Loucy (cell line): Measurements from ENCODE around the gene SCN10A.

Experiments used
- H2AFZ ChIP-seq: fragments of 200-600 bp; sonication (generic); 2 replicates; pipeline ENCODE4 v1.6.0; 2016; ENCODE audit warnings: antibody characterized with exemption, mild to moderate bottlenecking, low read length, moderate library complexity
- H3F3A ChIP-seq: fragments of 200-600 bp; 2 replicates; pipeline ENCODE4 v1.6.0; 2016; ENCODE audit warnings: antibody characterized with exemption, low read depth, mild to moderate bottlenecking
- H3K27me3 ChIP-seq: fragments of 200-600 bp; sonication (generic); 2 replicates; pipeline ENCODE4 v1.6.1; 2014; ENCODE audit warnings: low read length, mild to moderate bottlenecking; ENCODE audit not compliant: insufficient read depth, poor library complexity, severe bottlenecking
- H3K36me3 ChIP-seq: fragments of 200-600 bp; sonication (generic); 2 replicates; pipeline ENCODE4 v1.6.1; 2016; ENCODE audit warnings: low read length; ENCODE audit not compliant: insufficient read depth
- H3K4me1 ChIP-seq: fragments of 200-600 bp; sonication (generic); 2 replicates; pipeline ENCODE4 v1.5.1; 2014; ENCODE audit warnings: low read length, mild to moderate bottlenecking; ENCODE audit not compliant: insufficient read depth, poor library complexity, severe bottlenecking
- H3K4me2 ChIP-seq: fragments of 200-600 bp; sonication (generic); 2 replicates; pipeline ENCODE4 v1.6.0; 2014; ENCODE audit warnings: antibody characterized with exemption, low read length, low read depth, mild to moderate bottlenecking; ENCODE audit not compliant: poor library complexity, severe bottlenecking
- H3K4me3 ChIP-seq: fragments of 200-600 bp; sonication (generic); 2 replicates; pipeline ENCODE4 v1.5.1; 2014; ENCODE audit warnings: low read length, mild to moderate bottlenecking, mixed read lengths; ENCODE audit not compliant: poor library complexity, severe bottlenecking
- H3K79me2 ChIP-seq: fragments of 200-600 bp; sonication (generic); 2 replicates; pipeline ENCODE4 v1.6.1; 2014; ENCODE audit warnings: low read length; ENCODE audit not compliant: insufficient read depth
- H3K9ac ChIP-seq: fragments of 200-600 bp; sonication (generic); 2 replicates; pipeline ENCODE4 v1.6.0; 2014; ENCODE audit warnings: mild to moderate bottlenecking, low read depth, low read length, moderate library complexity; ENCODE audit not compliant: poor library complexity, severe bottlenecking
- H3K9me2 ChIP-seq: fragments of 200-600 bp; sonication (generic); replicated peaks from 2 replicates; pipeline ENCODE4 v1.6.1; 2016; ENCODE audit warnings: low read depth, low read length, mixed read lengths
- H3K9me3 ChIP-seq: fragments of 200-600 bp; sonication (generic); 2 replicates; pipeline ENCODE4 v1.6.1; 2014; ENCODE audit warnings: mild to moderate bottlenecking, antibody characterized with exemption, low read length, low read depth; ENCODE audit not compliant: insufficient read depth
- H4K20me1 ChIP-seq: fragments of 200-600 bp; sonication (generic); 2 replicates; pipeline ENCODE4 v1.6.0; 2014; ENCODE audit warnings: antibody characterized with exemption, low read length, mild to moderate bottlenecking; ENCODE audit not compliant: insufficient read depth, poor library complexity, severe bottlenecking
- EZH2phosphoT487 ChIP-seq: fragments of 200-600 bp; IDR thresholded peaks from 2 replicates; pipeline ENCODE4 v1.6.1; 2018; ENCODE audit warnings: antibody characterized with exemption, mild to moderate bottlenecking, moderate library complexity, borderline replicate concordance
- TF ChIP-seq, protein P1 (sequence below): fragments of 200-600 bp; sonication (generic); conservative IDR thresholded peaks from 2 replicates; pipeline ENCODE4 v1.5.1; 2014; ENCODE audit warnings: mild to moderate bottlenecking, antibody characterized with exemption, low read length

Gene SCN10A

DNA sequence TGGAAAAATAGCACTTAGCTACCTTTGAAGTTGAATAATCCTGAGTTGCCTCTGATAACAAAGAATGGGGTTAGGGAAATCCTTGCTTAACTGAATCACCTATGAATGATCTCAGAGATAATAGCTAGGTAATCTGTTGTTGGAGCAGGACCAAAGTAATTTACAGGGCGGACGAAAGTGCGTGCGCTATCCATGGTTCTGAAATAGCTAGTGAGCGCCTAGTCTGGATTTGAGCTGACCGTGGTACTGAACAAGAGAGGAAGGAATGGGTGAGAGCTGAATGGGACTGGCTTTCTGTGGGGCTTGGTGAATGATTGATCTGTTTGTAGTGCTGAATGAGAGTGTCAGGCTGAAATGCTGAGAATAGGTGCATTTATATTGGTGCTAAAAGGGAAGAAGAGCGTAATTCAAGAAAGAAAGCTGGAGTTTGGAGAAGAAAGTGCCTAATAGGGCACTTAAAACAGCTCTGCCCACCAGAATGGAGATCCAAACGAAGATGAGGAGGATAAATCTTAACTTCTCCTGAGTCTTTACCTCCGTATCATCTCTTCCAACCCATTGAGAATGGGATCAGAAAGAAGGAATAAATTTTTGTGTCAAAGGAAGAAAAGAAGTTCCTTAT, 10.1 kb downstream of the SCN10A start:
- no peaks in the 10 kb centered on the region for H3F3A ChIP-seq
- no peaks in the 10 kb centered on the region for H3K36me3 ChIP-seq
- H3K4me3 ChIP-seq = no peak overlapping the region
- TF ChIP-seq, protein P1, sequence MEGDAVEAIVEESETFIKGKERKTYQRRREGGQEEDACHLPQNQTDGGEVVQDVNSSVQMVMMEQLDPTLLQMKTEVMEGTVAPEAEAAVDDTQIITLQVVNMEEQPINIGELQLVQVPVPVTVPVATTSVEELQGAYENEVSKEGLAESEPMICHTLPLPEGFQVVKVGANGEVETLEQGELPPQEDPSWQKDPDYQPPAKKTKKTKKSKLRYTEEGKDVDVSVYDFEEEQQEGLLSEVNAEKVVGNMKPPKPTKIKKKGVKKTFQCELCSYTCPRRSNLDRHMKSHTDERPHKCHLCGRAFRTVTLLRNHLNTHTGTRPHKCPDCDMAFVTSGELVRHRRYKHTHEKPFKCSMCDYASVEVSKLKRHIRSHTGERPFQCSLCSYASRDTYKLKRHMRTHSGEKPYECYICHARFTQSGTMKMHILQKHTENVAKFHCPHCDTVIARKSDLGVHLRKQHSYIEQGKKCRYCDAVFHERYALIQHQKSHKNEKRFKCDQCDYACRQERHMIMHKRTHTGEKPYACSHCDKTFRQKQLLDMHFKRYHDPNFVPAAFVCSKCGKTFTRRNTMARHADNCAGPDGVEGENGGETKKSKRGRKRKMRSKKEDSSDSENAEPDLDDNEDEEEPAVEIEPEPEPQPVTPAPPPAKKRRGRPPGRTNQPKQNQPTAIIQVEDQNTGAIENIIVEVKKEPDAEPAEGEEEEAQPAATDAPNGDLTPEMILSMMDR = no peak
- TF ChIP-seq EZH2phosphoT487 = no peak
- H3K9me2 ChIP-seq = no peaks in the 10 kb centered on the region
- no peak overlapping the region for H2AFZ ChIP-seq
- no peaks in the 10 kb centered on the region for H3K9me3 ChIP-seq
- H3K4me1 ChIP-seq = no peaks in the 10 kb centered on the region
- no peak overlapping the region for H3K9ac ChIP-seq
- no peaks in the 10 kb centered on the region for H3K27me3 ChIP-seq
- no peaks in the 10 kb centered on the region for H3K79me2 ChIP-seq
- no peaks in the 10 kb centered on the region for H4K20me1 ChIP-seq
- H3K4me2 ChIP-seq = no peak overlapping the region

DNA sequence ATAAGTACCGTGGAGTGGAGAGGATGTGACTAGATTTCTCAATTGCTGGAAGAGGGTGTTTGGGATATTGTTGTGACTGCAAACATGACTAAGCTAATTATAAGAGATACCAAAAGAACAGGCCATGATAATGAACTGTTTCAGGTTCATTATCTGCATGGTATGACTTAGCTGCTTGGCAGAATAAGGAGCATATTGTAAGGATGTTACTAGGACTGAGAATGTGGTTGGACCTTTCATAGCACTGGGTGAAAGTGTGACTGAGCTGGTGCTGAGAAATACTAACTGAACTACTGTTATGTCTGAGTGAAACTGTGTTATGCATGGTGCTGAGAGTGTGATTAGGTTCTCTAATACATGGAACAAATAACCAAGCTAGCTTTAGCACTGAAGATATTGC, 11.0 kb downstream of the SCN10A start:
- no peak overlapping the region for H3K4me3 ChIP-seq
- H2AFZ ChIP-seq = no peak overlapping the region
- TF ChIP-seq EZH2phosphoT487 = no peak
- TF ChIP-seq, protein P1 = no peak
- no peaks in the 10 kb centered on the region for H3K4me1 ChIP-seq
- no peaks in the 10 kb centered on the region for H4K20me1 ChIP-seq
- no peak overlapping the region for H3K4me2 ChIP-seq
- H3K36me3 ChIP-seq = no peaks in the 10 kb centered on the region
- H3K79me2 ChIP-seq = no peaks in the 10 kb centered on the region
- H3K9me2 ChIP-seq = no peaks in the 10 kb centered on the region
- no peak overlapping the region for H3K9ac ChIP-seq
- H3K27me3 ChIP-seq = no peaks in the 10 kb centered on the region
- no peaks in the 10 kb centered on the region for H3K9me3 ChIP-seq
- H3F3A ChIP-seq = no peaks in the 10 kb centered on the region

DNA sequence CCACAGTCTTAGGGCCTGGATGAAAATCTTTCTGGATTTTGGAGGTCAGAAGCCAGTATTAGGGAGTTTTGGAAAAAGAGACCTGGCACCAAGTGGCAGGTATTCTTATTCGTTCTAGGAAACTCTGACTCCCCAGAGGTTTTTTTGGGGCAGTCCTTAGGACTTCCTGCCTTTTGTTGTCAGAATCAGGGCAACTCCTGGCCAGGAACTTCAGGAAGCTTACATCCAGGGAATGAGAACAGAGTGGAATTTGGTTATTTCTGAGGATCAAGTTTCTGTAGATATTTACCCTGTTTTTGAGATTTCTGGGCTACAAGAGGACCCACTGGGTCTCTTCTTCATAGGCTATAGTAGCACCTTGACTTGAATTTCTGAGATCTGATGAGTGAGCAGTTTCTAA, 15.5 kb downstream of the SCN10A start:
- H3K27me3 ChIP-seq = no peaks in the 10 kb centered on the region
- H3K4me2 ChIP-seq = no peak overlapping the region
- no peaks in the 10 kb centered on the region for H3K79me2 ChIP-seq
- no peaks in the 10 kb centered on the region for H3K4me1 ChIP-seq
- no peak overlapping the region for H3K9ac ChIP-seq
- no peaks in the 10 kb centered on the region for H3F3A ChIP-seq
- H3K9me3 ChIP-seq = no peaks in the 10 kb centered on the region
- no peak overlapping the region for H2AFZ ChIP-seq
- TF ChIP-seq EZH2phosphoT487 = no peak
- TF ChIP-seq, protein P1 = no peak
- no peaks in the 10 kb centered on the region for H3K36me3 ChIP-seq
- no peaks in the 10 kb centered on the region for H4K20me1 ChIP-seq
- no peak overlapping the region for H3K4me3 ChIP-seq
- no peaks in the 10 kb centered on the region for H3K9me2 ChIP-seq
